GM13977 (cell line): Measurements from ENCODE around the gene DOLPP1.

Experiments
- DNase-seq: peaks from one replicate; pipeline ENCODE4 v3.0.0; 2012; ENCODE audit warnings: low spot score
- in situ Hi-C: fragments of 300-500 bp; cut with MboI; formaldehyde crosslinking; loops from one replicate; pipeline ENCODE4 v1.12.0; 2022; ENCODE audit warnings: low sequenced_read_pairs, low pct_unique_long_range_greater_than_20kb, mixed read lengths, inconsistent platforms; ENCODE audit not compliant: unreplicated experiment
- TF ChIP-seq, protein P1 (sequence below): IDR thresholded peaks from 2 replicates; pipeline ENCODE4 v1.5.1; 2012; ENCODE audit warnings: mild to moderate bottlenecking, control low read depth; ENCODE audit not compliant: insufficient read depth; ENCODE audit errors: extremely low read depth, missing control alignments

The DOLPP1 gene

DNA sequence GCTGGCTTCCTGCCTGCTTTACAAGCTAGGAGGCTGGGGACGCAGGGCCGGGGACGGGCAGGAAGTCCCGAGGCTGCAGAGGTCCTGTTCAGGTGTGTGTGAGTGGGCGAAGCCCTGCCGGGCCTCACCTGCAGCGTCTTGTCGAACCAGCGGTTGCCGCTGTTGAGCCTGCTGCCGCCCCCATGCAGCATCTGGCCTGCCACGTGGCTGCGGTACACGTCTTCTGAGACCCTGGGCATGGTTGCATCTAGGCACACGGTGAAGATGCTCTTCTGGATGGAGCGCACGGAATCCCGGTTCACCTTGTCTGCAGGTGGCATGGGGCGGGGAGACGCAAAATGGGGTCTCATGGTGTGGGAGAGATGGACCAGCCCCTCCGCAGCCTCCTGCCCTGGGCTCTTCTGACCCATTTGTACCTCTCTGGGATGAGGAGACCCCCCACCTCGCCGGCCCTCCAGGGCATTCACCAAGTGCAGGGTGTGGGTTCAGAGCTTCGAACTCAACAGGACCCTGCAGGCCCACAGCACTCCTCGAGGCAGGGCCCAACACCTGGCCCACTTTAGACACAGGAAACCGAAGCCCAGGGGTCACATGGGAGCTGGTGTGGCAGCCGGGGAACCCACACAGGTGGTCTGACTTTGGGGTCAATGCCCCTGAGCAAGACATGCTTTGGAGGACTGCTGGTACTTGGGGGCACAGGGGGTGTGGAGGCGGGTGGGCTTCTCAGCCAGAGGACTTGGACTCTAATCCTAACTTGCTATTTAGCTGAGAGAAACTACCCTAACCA is 19.7 kb downstream of the DOLPP1 start:
- TF ChIP-seq, protein P1, sequence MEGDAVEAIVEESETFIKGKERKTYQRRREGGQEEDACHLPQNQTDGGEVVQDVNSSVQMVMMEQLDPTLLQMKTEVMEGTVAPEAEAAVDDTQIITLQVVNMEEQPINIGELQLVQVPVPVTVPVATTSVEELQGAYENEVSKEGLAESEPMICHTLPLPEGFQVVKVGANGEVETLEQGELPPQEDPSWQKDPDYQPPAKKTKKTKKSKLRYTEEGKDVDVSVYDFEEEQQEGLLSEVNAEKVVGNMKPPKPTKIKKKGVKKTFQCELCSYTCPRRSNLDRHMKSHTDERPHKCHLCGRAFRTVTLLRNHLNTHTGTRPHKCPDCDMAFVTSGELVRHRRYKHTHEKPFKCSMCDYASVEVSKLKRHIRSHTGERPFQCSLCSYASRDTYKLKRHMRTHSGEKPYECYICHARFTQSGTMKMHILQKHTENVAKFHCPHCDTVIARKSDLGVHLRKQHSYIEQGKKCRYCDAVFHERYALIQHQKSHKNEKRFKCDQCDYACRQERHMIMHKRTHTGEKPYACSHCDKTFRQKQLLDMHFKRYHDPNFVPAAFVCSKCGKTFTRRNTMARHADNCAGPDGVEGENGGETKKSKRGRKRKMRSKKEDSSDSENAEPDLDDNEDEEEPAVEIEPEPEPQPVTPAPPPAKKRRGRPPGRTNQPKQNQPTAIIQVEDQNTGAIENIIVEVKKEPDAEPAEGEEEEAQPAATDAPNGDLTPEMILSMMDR, result no peak
- in situ Hi-C loops, result no loop called here
- no peak for DNase-seq

DNA sequence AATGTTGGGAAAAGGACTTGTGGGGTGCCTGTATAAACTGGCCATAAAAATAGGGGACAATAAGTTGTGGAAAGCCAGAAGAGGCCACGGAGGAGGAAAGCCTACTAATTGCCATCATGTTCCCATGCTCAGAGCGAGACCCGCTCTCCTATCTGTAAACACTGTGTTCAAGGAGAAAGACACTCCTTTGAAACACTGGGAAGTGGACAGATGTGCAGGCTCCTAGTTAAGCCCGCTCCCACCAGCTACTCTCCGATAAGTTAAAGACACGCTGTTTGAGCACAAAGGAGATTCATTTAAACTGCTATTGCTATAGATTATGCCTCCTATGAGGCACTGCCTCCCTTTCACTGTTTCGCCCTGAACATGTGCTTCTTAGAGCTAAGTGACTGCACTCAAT is 20.4 kb downstream of the DOLPP1 start:
- in situ Hi-C loops, result no loop called here
- TF ChIP-seq, protein P1, result no peak

DNA sequence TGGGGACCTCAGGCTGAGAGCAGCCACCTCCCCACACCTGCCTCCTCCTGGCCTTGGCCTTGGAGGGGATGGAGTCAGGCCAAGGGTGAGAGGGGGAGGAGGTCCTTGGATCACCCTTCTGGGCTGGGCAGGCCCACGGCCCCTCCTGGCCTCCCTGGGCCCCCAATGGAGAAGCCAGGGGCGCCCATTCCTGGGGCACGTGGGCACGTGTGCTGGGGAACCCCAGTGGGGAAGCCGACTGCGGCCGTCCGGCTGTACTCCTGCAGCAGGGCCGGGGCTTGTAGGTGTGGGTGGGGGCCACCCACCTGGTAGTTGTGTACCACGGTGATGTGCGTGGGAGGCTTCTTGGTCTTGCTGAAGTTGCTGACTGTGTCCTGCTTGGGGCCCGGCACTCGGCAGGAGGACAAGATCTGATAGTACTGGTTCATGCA is 21.2 kb downstream of the DOLPP1 start:
- in situ Hi-C loops, result no loop called here
- DNase-seq, result no peak

More for the DNA sequence above, 20.4 kb downstream of the DOLPP1 start:
- no peak for DNase-seq

DNA sequence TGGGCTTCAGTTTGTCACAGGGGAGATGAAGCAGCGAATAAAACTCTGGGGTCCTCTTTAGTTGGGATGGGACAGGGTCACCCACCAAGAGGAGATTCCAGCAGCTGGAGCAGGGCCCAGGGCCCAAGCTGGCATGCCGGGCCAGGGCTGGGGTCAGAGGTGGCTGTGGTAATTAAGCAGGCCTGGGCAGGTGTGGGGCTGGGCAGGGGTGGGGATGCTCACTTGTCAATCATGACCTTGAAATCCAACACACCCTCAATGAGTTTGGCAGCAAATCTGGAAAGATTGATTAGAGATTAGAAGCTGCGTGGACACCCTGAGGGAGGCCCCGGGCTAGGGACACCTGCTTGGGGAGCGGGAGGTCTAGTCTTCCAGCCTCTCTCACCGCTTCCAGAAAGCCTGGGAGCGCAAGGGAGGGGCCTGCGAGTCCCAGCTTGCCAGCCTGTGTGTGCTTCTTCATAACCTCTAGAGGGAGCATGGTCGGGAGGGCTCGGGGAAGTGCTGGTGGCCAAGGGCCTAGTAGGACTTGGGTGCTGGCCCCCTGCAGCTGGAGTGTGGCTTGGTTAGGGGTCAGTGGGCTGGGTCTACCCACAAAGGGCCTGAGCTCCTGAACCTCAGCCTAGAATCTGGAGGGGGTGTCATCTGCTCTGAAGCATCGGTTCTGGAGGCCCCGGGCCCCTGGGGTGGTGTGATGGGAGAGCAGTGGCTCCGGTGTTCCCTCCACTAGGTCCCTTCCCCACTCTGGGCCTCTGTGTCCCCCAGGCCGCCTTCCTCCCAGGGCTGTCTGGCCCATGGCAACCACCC is 22.1 kb downstream of the DOLPP1 start:
- in situ Hi-C loops, result no loop called here
- DNase-seq, result peak; percentile 76

More for the DNA sequence above, 21.2 kb downstream of the DOLPP1 start:
- TF ChIP-seq, protein P1, result no peak

DNA sequence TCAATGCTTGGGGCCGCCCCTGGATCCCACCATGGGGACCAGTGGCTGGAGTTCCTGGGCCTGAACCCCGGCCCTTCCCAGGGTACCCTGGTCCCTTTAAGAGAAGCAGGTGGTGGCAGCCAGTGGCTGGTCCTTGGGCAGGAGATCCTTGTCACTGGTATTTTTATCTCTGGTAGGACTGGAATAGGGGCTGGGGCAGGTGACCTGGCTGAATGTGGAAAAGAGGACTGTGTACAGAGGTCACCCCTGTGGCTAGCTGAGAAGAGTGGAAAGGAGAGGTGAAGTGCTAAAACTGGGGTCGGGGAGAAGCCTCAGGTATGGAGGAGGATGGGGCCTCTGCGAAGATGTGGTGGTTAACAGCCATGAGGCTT is 22.7 kb downstream of the DOLPP1 start:
- in situ Hi-C loops, result no loop called here
- TF ChIP-seq, protein P1, result no peak
- DNase-seq, result no peak

More for the DNA sequence above, 22.1 kb downstream of the DOLPP1 start:
- TF ChIP-seq, protein P1, result peak; percentile 70

DNA sequence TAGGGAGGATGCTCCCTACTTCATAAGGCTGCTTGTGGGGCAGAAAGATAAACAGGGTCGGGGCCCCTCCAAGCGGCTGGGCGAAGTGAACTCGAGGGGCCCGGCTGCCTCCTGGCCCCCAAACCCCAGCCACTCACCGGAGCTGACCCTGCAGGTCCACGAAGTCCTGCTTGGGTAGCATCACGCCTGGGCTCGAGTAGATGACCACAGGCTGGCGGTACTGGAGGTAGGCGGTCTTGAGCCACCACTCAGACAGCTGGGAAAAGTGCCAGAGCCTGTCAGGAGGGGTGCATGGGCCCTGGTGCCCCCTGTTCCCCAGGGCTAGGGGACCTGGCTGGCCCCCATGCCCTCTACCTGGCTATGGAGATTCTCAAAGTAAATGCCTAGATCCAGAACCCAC is 23.1 kb downstream of the DOLPP1 start:
- no peak for DNase-seq
- TF ChIP-seq, protein P1, result no peak
- in situ Hi-C loops, result no loop called here
